ENCODE data around the gene RNF187. TPM values are rescaled to one million over a fixed set of nuclear protein-coding genes. Genes with fewer than 3 reads are reported as not detected.

The RNF187 gene
- total RNA-seq, 3 donors from 2014 or later (not counting 1 experiment from before 2014, with no cell fraction given): 68.6 to 102 (median 77.3) TPM

- 52% methylated on average over 3 of the region's 3 CpGs for WGBS (ENCODE audit: insufficient coverage)
- no peak overlapping the region for H3K27ac ChIP-seq (ENCODE audit: low read length)
- ATAC-seq (no peak), DNase-seq (no peak)
- Mint-ChIP-seq H3K4me1 (no peaks in the 10 kb centered on the region), H3K4me3 (no peak overlapping the region), H3K9me3 (no peaks in the 10 kb centered on the region), H3K27me3 (ENCODE audit: low read depth in 2 of 2) (peaks cover 5 to 47% of the 10 kb centered on the region in 2 donors), H3K36me3 (no peaks in the 10 kb centered on the region), H3K27ac (no peak overlapping the region)
- H3K36me3 ChIP-seq (ENCODE audit: control insufficient read depth, insufficient read depth, low read length): no peaks in the 10 kb centered on the region
- TF ChIP-seq, protein P1, sequence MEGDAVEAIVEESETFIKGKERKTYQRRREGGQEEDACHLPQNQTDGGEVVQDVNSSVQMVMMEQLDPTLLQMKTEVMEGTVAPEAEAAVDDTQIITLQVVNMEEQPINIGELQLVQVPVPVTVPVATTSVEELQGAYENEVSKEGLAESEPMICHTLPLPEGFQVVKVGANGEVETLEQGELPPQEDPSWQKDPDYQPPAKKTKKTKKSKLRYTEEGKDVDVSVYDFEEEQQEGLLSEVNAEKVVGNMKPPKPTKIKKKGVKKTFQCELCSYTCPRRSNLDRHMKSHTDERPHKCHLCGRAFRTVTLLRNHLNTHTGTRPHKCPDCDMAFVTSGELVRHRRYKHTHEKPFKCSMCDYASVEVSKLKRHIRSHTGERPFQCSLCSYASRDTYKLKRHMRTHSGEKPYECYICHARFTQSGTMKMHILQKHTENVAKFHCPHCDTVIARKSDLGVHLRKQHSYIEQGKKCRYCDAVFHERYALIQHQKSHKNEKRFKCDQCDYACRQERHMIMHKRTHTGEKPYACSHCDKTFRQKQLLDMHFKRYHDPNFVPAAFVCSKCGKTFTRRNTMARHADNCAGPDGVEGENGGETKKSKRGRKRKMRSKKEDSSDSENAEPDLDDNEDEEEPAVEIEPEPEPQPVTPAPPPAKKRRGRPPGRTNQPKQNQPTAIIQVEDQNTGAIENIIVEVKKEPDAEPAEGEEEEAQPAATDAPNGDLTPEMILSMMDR (IDR thresholded peaks at IDR 0.05): no peak
- H3K4me3 ChIP-seq (ENCODE audit: low read length): no peak overlapping the region
- H3K27me3 ChIP-seq (ENCODE audit: control insufficient read depth, insufficient read depth, low read length): no peaks in the 10 kb centered on the region
- intact Hi-C loops (cut with micrococcal nuclease): no loop called here
- H3K4me1 ChIP-seq (ENCODE audit: control insufficient read depth, insufficient read depth, low read length): no peaks in the 10 kb centered on the region
- peaks cover 11% of the 10 kb centered on the region for H3K9me3 ChIP-seq (ENCODE audit: control insufficient read depth, insufficient read depth, low read length)
Measured at GRCh38 chr1:228538831-228539230, 51.6 kb downstream of the RNF187 start.

DNA sequence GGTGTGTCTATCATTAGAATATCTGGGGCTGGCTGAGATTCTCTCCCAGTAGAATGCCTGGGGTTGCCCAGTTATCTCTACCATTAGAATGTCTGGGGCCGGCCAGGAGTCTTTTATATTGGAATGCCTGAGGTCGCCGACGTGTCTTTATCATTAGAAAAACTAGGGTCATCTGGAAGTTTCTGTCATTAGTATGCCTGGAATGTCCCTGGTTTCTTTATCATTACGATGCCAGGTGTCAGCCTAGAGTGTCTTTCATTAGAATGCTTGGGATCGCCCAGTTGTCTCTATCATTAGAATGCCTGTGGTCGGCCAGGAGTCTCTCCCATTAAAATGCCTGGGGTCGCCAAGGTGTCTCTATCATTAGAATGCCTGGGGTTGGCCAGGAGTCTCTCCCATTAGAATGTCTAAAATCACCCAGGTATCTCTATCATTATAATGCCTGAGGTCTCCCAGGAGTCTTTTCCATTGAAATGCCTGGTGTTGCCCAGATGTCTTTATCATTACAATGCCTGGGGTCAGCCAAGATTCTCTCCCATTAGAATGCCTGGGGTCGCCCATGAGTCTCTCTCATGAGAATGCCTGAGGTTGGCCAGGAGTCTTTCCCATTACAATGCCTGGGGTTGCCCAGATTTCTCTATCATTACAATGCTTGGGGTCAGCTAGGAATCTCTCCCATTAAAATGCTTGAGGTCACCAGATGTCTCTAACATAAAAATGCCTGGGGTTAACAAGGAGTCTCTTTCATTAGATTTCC lies 53.2 kb downstream of the RNF187 start:
- no peaks in the 10 kb centered on the region for H3K9me3 Mint-ChIP-seq
- Histone ChIP-seq H3K36me3 (ENCODE audit: control insufficient read depth, insufficient read depth, low read length) (no peaks in the 10 kb centered on the region), H3K27ac (ENCODE audit: low read length) (no peak overlapping the region), H3K9me3 (ENCODE audit: control insufficient read depth, insufficient read depth, low read length) (peaks cover 8% of the 10 kb centered on the region), H3K4me3 (ENCODE audit: low read length) (no peak overlapping the region), H3K27me3 (ENCODE audit: control insufficient read depth, insufficient read depth, low read length) (no peaks in the 10 kb centered on the region), H3K4me1 (ENCODE audit: control insufficient read depth, insufficient read depth, low read length) (no peaks in the 10 kb centered on the region)
- 74% methylated on average over 9 of the region's 9 CpGs for WGBS (ENCODE audit: insufficient coverage)
- no peak for DNase-seq
- H3K4me3 Mint-ChIP-seq: no peak overlapping the region
- no peaks in the 10 kb centered on the region for H3K4me1 Mint-ChIP-seq
- TF ChIP-seq, protein P1 (IDR thresholded peaks at IDR 0.05): no peak
- no peak overlapping the region for H3K27ac Mint-ChIP-seq
- no peak for ATAC-seq
- peaks cover 12 to 45% of the 10 kb centered on the region in 2 donors for H3K27me3 Mint-ChIP-seq (ENCODE audit: low read depth in 2 of 2)
- no peaks in the 10 kb centered on the region for H3K36me3 Mint-ChIP-seq
- intact Hi-C loops (cut with micrococcal nuclease): no loop called here

DNA sequence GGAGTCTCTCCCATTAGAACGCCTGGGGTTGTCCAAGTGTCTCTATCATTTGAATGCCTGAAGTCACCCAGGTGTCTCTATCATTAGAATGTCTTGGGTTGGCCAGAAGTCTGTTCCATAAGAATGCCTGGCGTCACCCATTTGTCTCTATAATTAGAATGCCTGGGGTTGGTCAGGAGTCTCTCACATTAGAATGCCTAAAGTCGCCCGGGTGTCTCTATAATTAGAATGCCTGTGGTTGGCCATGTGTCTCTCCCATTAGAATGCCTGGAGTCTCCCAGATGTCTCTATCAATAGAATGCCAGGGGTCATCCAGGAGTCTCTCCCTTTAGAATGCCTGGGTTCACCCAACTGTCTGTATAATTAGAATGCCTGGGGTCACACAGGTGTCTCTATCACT lies 54.5 kb downstream of the RNF187 start:
- H3K27me3 ChIP-seq (ENCODE audit: control insufficient read depth, insufficient read depth, low read length): no peaks in the 10 kb centered on the region
- WGBS (ENCODE audit: insufficient coverage): 73% methylated on average over 4 of the region's 4 CpGs

More for the DNA sequence above, 54.5 kb downstream of the RNF187 start:
- Mint-ChIP-seq H3K27ac (no peak overlapping the region), H3K4me1 (no peaks in the 10 kb centered on the region), H3K27me3 (ENCODE audit: low read depth in 2 of 2) (peaks cover 16 to 42% of the 10 kb centered on the region in 2 donors), H3K9me3 (no peaks in the 10 kb centered on the region), H3K36me3 (no peaks in the 10 kb centered on the region), H3K4me3 (no peak overlapping the region)
- H3K4me1 ChIP-seq (ENCODE audit: control insufficient read depth, insufficient read depth, low read length): no peaks in the 10 kb centered on the region
- intact Hi-C loops (cut with micrococcal nuclease): no loop called here
- TF ChIP-seq, protein P1 (IDR thresholded peaks at IDR 0.05): no peak
- H3K27ac ChIP-seq (ENCODE audit: low read length): no peak overlapping the region
- H3K36me3 ChIP-seq (ENCODE audit: control insufficient read depth, insufficient read depth, low read length): no peaks in the 10 kb centered on the region
- ATAC-seq (no peak), DNase-seq (no peak)
- no peak overlapping the region for H3K4me3 ChIP-seq (ENCODE audit: low read length)
- H3K9me3 ChIP-seq (ENCODE audit: control insufficient read depth, insufficient read depth, low read length): no peaks in the 10 kb centered on the region

Data from natural killer cell (primary cell).